ENCODE data around the gene HOXA3. TPM values are rescaled to one million over a fixed set of nuclear protein-coding genes. Genes with fewer than 3 reads are reported as not detected.

HOXA3 gene
- total and polyA plus RNA-seq, 2 of the 13 experiments (the other 11 are each of a cell fraction or from before 2014, with no cell fraction given), result 2.9 to 4.6 TPM

DNA sequence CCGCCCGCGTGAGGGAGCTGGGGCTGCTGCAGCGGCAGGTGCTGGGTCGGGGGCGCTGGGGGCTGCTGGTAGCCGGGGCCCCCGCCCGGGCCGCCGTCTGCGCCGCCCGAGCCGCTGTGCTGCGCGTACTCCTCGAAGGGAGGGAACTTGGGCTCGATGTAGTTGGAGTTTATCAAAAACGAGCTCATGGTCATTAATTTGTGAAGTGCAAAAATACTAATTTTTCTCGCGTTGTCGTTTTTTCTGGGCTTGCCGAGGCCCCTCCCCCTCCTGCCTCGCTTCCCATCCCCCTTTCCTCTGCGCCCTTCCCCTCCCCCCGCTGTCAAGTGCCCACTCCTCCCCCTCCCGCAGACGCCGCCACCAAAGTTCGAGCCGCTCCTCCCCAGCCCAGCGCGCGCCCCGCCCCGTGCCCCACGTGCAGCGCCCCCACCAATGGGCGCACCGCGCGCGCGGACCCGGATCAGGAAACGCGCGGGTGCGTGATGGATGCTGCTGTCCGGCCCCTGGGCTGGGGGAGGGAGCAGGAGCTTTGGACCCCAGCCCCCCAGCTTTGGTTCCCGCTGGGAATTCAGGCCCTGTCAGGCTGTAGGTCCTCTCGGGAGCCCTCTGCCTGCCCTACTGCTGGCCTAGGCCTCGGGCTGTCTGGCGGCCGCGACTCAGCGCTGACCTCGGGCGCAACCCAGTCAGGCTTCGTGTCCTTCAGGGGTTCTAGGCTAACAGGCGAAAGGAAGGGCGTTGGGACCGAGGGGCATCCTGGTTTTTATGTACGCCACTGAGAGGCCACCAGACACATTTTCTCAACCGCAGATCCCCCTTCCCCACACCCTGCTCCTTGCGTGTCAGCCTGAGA lies 21.6 kb downstream of the HOXA3 start, which contains the start of gene HOXA4:
Gene HOXA4 (minus strand): TSS at position 218 of the 850 bp plus-strand sequence. CDS start 24 bp downstream, at position 194.
- Histone ChIP-seq H3K9ac (ENCODE audit: insufficient read depth, low read depth, low read length) (peak within 1 kb of the TSS; percentile 82), H3K4me2 (ENCODE audit: low read depth, low read length) (peak within 1 kb of the TSS; percentile 91), H3K36me3 (replicated peaks in 1 of 2; ENCODE audit: control insufficient read depth in 1 of 2, insufficient read depth in 2 of 2, low read length in 2 of 2) (no peaks in the 10 kb centered on the region), H3K27me3 (ENCODE audit: control insufficient read depth in 1 of 2, insufficient read depth in 2 of 2, low read length in 2 of 2) (no peaks in the 10 kb centered on the region), H3K27ac (ENCODE audit: extremely low read length, insufficient read depth, low read length) (peak within 1 kb of the TSS; percentile 78), H2AFZ (ENCODE audit: low read length) (no peak within 1 kb of the TSS), H3K4me1 (ENCODE audit: insufficient read depth, low read length) (peaks cover 90% of the 10 kb centered on the region), H3K79me2 (ENCODE audit: insufficient read depth, low read length) (no peaks in the 10 kb centered on the region), H3K9me3 (ENCODE audit: low read length) (no peaks in the 10 kb centered on the region), H4K20me1 (ENCODE audit: insufficient read depth, low read length) (no peaks in the 10 kb centered on the region), H3K4me3 (replicated peaks in 1 of 3; ENCODE audit: insufficient read depth in 1 of 3, low read depth in 2 of 3, low read length in 3 of 3) (peak within 1 kb of the TSS; percentile 62 to 88 (median 69))
- intact Hi-C loops (cut with micrococcal nuclease; ENCODE audit: unreplicated experiment), result loop anchor here (1.0 to 5.0 kb wide), 2 partner anchors 8 to 163 kb away; no protein-coding TSS in a partner anchor
- BruUV-seq (replicated peaks), result no TSS peak
- ATAC-seq, result peak; percentile 89
- no peak for FAIRE-seq
- peak; percentile 77 for DNase-seq (ENCODE audit: low spot score)
- WGBS (ENCODE audit: low lambda C conversion rate), result 3% methylated on average over 23 of the region's 67 CpGs
- ChIA-PET POLR2A (interaction anchor here (0.8 to 5.0 kb wide), 16 partner anchors 10 to 782 kb away, joined by 3 to 118 read pairs (median 4); partner anchors contain the start of genes HOXA1, HOXA3, HOXA5 and SKAP2), CTCF (ENCODE audit: low intra/inter-chr PET ratio, low total read pairs) (interaction anchor here (1.3 kb wide), 1 partner anchor 444 kb away, joined by 3 read pairs; no protein-coding TSS in a partner anchor)
- in situ Hi-C loops (cut with HindIII; ENCODE audit: extremely low pct_ligation_motif_present, low pct_unique_long_range_greater_than_20kb), result no loop called here
- TF ChIP-seq, protein P1, sequence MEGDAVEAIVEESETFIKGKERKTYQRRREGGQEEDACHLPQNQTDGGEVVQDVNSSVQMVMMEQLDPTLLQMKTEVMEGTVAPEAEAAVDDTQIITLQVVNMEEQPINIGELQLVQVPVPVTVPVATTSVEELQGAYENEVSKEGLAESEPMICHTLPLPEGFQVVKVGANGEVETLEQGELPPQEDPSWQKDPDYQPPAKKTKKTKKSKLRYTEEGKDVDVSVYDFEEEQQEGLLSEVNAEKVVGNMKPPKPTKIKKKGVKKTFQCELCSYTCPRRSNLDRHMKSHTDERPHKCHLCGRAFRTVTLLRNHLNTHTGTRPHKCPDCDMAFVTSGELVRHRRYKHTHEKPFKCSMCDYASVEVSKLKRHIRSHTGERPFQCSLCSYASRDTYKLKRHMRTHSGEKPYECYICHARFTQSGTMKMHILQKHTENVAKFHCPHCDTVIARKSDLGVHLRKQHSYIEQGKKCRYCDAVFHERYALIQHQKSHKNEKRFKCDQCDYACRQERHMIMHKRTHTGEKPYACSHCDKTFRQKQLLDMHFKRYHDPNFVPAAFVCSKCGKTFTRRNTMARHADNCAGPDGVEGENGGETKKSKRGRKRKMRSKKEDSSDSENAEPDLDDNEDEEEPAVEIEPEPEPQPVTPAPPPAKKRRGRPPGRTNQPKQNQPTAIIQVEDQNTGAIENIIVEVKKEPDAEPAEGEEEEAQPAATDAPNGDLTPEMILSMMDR (CRISPR knock-in tag; IDR thresholded peaks at IDR 0.05), result no peak
- TF ChIP-seq SP2 (CRISPR knock-in tag; IDR thresholded peaks at IDR 0.05), result peak; percentile 30; the same call in 1 of the 2 replicates
- peak; percentile 82; the same call in 1 of the 2 replicates for TF ChIP-seq NCOR1 (IDR thresholded peaks at IDR 0.05; ENCODE audit: borderline replicate concordance, low read length)
- peak; percentile 70 for TF ChIP-seq TEAD3 (CRISPR knock-in tag; optimal IDR thresholded peaks at IDR 0.05; ENCODE audit: borderline replicate concordance)
- TF ChIP-seq, protein P2, sequence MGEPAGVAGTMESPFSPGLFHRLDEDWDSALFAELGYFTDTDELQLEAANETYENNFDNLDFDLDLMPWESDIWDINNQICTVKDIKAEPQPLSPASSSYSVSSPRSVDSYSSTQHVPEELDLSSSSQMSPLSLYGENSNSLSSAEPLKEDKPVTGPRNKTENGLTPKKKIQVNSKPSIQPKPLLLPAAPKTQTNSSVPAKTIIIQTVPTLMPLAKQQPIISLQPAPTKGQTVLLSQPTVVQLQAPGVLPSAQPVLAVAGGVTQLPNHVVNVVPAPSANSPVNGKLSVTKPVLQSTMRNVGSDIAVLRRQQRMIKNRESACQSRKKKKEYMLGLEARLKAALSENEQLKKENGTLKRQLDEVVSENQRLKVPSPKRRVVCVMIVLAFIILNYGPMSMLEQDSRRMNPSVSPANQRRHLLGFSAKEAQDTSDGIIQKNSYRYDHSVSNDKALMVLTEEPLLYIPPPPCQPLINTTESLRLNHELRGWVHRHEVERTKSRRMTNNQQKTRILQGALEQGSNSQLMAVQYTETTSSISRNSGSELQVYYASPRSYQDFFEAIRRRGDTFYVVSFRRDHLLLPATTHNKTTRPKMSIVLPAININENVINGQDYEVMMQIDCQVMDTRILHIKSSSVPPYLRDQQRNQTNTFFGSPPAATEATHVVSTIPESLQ (CRISPR knock-in tag; conservative IDR thresholded peaks at IDR 0.05), result no peak
- TF ChIP-seq GABPB1 (CRISPR knock-in tag; IDR thresholded peaks at IDR 0.05), result peak; percentile 86
- TF ChIP-seq PCBP1 (IDR thresholded peaks at IDR 0.05; ENCODE audit: borderline replicate concordance, low read depth, low read length), result no peak
- TF ChIP-seq, protein P3, sequence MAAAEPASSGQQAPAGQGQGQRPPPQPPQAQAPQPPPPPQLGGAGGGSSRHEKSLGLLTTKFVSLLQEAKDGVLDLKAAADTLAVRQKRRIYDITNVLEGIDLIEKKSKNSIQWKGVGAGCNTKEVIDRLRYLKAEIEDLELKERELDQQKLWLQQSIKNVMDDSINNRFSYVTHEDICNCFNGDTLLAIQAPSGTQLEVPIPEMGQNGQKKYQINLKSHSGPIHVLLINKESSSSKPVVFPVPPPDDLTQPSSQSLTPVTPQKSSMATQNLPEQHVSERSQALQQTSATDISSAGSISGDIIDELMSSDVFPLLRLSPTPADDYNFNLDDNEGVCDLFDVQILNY (CRISPR knock-in tag; conservative IDR thresholded peaks at IDR 0.05), result 0 out of 2 replicates have a peak, but pooled peaks have one; percentile 22
- TF ChIP-seq RBM39 (IDR thresholded peaks at IDR 0.05; ENCODE audit: low read depth, low read length, poor library complexity, severe bottlenecking), result peak; percentile 68
- TF ChIP-seq ZNF10 (CRISPR knock-in tag; IDR thresholded peaks at IDR 0.05; ENCODE audit: borderline replicate concordance, low read depth), result no peak
- TF ChIP-seq, protein P4, sequence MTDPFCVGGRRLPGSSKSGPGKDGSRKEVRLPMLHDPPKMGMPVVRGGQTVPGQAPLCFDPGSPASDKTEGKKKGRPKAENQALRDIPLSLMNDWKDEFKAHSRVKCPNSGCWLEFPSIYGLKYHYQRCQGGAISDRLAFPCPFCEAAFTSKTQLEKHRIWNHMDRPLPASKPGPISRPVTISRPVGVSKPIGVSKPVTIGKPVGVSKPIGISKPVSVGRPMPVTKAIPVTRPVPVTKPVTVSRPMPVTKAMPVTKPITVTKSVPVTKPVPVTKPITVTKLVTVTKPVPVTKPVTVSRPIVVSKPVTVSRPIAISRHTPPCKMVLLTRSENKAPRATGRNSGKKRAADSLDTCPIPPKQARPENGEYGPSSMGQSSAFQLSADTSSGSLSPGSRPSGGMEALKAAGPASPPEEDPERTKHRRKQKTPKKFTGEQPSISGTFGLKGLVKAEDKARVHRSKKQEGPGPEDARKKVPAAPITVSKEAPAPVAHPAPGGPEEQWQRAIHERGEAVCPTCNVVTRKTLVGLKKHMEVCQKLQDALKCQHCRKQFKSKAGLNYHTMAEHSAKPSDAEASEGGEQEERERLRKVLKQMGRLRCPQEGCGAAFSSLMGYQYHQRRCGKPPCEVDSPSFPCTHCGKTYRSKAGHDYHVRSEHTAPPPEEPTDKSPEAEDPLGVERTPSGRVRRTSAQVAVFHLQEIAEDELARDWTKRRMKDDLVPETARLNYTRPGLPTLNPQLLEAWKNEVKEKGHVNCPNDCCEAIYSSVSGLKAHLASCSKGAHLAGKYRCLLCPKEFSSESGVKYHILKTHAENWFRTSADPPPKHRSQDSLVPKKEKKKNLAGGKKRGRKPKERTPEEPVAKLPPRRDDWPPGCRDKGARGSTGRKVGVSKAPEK (CRISPR knock-in tag; IDR thresholded peaks at IDR 0.05; ENCODE audit: borderline replicate concordance), result no peak; the same call in 1 of the 2 replicates

Measured in HepG2 (cell line).